GM10266 (cell line): ENCODE data around the gene AKR7A2.

Experiments used
- DNase-seq: peaks from one replicate; pipeline ENCODE4 v3.0.0; 2012; ENCODE audit errors: extremely low spot score
- TF ChIP-seq, protein P1 (sequence below): IDR thresholded peaks from 2 replicates; pipeline ENCODE4 v1.5.1; 2012; ENCODE audit warnings: mild to moderate bottlenecking, low read depth; ENCODE audit not compliant: control insufficient read depth, insufficient read depth; ENCODE audit errors: missing control alignments

AKR7A2 gene

DNA sequence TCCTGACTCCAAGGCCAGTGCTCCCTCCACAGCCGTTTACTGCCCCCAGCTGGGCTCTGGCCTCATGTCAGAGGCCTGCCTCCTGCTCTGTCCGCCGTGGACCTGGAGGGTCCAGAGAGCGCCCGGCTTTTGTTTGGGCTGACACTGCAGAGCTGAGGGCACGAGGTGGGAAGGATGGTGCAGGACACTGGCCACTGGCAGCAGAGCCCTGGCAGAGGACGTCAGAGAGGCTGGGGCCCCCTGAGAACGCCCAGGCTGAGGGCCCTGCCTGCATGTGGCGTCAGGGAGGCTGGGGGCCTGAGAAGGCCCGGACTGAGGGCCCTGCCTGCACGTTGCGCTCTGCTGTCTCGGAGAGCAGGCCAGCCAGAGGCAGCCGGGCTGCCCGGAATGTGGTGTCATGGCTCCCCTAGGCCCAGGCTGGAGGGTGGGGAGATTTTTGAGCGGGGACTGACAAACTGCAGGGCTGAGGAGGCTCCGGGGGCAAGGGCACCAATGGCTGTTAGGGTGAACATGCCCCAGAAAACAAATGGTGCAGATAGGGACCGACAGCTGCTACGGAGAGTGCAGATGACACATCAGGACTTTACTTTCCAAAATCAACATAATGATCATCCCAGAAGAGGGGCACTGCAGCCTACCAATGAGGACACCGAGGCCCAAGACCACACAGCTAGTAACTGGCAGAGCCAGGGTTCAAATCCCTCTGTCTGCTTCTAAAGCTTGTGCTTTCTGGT lies 31.8 kb upstream of the AKR7A2 start:
- DNase-seq: no peak
- TF ChIP-seq, protein P1, sequence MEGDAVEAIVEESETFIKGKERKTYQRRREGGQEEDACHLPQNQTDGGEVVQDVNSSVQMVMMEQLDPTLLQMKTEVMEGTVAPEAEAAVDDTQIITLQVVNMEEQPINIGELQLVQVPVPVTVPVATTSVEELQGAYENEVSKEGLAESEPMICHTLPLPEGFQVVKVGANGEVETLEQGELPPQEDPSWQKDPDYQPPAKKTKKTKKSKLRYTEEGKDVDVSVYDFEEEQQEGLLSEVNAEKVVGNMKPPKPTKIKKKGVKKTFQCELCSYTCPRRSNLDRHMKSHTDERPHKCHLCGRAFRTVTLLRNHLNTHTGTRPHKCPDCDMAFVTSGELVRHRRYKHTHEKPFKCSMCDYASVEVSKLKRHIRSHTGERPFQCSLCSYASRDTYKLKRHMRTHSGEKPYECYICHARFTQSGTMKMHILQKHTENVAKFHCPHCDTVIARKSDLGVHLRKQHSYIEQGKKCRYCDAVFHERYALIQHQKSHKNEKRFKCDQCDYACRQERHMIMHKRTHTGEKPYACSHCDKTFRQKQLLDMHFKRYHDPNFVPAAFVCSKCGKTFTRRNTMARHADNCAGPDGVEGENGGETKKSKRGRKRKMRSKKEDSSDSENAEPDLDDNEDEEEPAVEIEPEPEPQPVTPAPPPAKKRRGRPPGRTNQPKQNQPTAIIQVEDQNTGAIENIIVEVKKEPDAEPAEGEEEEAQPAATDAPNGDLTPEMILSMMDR: no peak

DNA sequence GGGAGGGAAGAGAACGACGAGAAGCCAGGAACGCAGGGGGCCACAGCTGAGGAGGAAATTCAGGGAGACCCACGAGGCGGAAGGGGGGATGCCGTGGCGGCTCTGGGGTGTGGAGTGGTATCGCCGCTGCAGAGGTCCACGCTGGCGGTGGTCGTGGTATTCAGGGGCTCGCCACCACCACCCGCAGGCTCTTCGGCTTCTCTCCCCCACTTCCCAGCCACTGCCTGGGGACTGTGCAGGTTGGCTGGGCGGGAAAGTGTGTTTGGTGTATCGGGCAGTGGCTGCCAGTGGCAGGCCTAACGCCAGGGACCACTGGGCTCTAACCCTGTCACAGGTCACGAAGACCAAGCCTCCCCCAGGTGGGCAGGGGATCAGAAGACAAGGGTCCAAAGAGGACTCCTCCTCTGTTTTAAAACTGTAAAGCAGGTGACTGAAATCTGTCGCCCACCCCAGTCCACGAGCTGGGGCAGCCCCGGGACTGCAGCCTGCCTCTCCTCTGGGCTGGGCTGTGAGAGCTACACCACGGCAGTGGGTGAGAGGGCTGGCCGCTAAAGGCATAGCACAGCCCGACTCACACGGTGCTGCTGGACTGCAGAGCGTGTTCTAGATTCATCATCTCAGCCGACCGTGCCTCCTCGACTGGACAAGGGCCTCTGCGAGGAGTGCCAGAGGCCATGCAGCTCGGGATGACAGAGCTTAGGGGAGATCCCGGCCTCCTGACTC lies 31.1 kb upstream of the AKR7A2 start:
- TF ChIP-seq, protein P1: no peak
- DNase-seq: no peak

DNA sequence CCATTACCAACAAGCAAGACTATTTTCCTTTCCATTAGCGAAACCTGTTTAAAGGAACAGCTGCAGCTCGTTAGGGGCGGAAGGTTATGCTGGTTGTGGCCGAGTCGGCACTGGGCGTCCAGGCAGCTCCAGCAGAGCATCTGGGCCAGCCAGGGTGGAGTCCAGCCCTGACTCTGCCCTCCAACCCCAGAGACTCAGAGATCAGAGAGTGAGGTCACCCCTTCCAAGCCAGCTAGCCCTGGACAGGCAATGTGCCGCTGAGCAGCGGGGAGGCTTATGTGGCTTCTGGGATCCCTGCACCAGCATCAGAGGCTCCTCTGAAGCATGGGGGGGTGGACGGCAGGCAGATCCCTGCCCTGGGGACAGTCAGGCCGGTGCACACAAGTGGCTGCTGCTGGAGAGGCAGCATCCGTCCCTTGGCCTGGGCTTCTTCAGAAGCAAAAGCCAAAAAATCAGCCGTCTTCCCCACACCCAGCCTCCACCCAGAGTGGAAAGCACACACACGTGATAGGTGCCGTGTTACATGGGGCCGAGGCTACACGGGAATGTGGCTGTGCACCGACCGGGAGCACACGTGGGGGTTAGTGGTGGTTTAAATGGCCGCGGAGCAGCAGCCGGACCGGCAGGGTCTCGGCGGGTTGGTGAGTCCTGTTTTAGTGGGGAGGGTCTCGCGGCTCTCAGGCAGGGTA lies 30.3 kb upstream of the AKR7A2 start:
- DNase-seq: no peak
- TF ChIP-seq, protein P1: no peak

DNA sequence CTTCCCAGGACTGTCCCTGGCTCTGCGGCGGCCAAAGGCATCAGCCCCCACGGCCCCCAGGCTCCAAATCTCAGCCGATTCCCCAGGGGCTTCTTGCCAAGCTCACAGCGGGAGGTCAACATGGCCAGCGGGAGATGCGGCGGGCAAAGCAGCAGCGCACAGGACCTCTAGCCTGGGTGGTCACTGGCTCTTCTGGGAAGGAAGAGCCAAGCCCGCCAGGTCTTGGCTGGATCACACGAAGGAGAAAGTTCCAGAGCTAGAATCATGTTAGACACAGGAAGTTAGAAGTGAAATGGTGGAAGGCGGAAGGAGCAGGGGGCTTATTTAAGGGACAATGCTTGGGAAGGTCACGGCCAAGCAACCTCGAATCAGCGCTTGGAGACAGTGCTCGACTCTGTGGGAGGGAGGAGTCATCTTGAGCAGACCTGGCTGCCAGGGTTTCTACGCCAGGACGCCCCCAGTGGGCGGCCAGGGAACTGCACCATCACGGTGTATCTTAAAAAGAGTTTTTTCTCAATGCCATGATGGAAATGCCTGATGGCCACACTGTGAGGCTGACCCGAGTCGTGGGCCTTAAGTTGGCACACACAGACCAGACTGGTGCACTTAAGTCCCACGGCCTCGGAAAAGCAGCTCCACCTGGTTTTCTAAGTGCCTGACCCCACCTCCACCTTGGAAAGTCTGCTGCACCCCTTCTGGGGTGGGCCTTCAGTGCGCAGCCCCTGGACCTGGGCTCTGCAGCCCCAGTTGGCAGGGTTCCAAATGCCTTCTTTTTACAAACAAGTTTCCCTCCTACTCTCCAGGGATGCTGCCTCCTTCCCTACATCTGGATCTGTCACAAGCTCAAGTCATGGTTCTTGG lies 29.5 kb upstream of the AKR7A2 start:
- TF ChIP-seq, protein P1: peak; percentile 73
- DNase-seq: peak; percentile 91

DNA sequence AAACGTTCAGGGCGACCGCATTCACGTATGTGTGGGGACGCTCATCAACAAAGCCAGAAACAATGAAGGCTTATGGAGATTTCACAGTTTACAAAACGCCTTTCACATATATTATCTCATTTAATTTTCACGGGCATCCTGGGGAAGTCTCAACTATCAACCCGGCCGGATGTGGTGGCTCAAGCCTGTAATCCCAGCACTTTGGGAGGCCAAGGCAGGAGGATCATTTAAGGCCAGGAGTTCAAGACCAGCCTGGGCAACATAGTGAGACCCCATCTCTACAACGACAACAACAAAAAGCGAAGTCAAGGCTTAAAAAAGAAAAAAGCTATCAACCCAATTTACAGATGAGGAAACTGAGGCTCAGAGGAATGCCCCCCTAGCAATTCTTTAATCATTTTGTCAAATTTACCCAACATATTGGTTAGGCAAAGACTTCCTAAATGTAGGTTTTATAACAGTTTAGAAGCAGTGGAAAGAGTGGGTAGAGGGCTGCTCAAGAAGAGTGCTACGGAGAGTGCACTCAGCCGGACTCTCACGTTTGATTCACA lies 28.5 kb upstream of the AKR7A2 start:
- DNase-seq: no peak
- TF ChIP-seq, protein P1: no peak

DNA sequence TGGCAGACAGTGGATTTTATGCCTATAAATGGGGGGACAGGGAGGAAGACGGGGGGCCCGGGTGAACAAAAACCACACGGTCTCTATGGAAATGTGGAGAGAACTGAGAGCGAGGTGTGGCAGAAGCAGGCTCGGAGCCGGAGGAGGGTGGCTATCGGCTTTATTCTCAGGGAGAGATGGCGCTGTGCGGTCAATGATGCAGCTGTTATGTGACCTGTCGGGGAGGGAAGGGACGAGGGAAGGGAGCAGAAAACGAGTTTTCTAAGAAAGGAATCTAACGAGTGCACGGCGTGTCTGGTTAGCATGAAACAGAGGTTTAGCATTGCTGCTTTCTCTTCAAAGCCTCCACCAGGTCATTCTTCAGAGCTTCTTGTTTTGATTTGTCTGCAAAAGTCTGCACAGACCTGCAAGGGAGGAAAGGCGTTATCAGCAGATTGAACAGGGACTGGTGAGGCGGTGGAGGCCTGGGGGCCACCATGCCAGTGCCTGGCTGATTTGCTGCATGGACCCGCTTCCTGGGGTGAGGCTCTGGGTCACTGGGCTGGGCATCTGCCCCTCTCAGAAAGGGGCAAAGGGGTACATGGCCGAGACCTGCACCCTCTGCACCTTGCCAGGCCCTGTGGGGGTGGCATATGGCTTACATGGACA lies 27.4 kb upstream of the AKR7A2 start:
- no peak for DNase-seq
- TF ChIP-seq, protein P1: no peak
